Upper lobe of left lung (tissue), 4 donors: ENCODE results near the gene DYDC1.

ENCODE experiments used
- EP300 ChIP-seq, 4 donors: sonication (generic); formaldehyde crosslinking; IDR thresholded peaks; one replicate each; pipeline ENCODE4 v1.5.1; 2017; ENCODE audit warnings: antibody characterized with exemption in 4 of 4, control low read depth in 2 of 4
- POLR2A ChIP-seq, 4 donors: fragments of 450-650 bp; IDR thresholded peaks; one replicate each; pipeline ENCODE4 v1.5.1; 2016 to 2017; ENCODE audit warnings: antibody characterized with exemption in 4 of 4, mild to moderate bottlenecking in 2 of 4
- POLR2AphosphoS5 ChIP-seq, 2 donors: sonication (generic); formaldehyde crosslinking; IDR thresholded peaks; one replicate each; pipeline ENCODE4 v1.5.1; 2017; ENCODE audit warnings: antibody characterized with exemption in 2 of 2
- TF ChIP-seq, protein P1 (sequence below), 6 experiments: fragments of 450-650 bp in 4 of 6; fragments of 200-600 bp in 2 of 6; sonication (generic) in 2 of 6; IDR thresholded peaks; one replicate each; pipeline ENCODE4 v1.5.1; 2016 to 2019; ENCODE audit warnings: antibody characterized with exemption in 6 of 6

DNA sequence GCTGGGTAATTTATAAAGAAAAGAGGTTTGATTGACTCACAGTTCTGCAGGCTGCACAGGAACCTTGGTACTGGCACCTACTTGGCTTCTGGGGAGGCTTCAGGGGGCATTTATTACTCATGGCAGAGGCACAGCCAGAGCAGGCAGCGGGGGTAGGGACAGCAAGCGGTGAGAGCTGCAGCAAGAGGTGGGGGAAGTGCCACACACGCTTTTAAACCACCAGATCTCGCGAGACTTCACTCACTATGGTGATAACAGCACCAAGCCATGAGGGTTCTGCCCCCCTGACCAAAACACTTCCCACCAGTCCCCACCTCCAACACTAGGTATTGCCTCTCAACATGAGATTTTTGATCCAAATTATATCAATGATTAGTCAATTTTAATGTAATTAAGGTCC is 43.0 kb downstream of the DYDC1 start:
- TF ChIP-seq, protein P1, sequence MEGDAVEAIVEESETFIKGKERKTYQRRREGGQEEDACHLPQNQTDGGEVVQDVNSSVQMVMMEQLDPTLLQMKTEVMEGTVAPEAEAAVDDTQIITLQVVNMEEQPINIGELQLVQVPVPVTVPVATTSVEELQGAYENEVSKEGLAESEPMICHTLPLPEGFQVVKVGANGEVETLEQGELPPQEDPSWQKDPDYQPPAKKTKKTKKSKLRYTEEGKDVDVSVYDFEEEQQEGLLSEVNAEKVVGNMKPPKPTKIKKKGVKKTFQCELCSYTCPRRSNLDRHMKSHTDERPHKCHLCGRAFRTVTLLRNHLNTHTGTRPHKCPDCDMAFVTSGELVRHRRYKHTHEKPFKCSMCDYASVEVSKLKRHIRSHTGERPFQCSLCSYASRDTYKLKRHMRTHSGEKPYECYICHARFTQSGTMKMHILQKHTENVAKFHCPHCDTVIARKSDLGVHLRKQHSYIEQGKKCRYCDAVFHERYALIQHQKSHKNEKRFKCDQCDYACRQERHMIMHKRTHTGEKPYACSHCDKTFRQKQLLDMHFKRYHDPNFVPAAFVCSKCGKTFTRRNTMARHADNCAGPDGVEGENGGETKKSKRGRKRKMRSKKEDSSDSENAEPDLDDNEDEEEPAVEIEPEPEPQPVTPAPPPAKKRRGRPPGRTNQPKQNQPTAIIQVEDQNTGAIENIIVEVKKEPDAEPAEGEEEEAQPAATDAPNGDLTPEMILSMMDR (IDR thresholded peaks at IDR 0.05): no peak
- TF ChIP-seq POLR2A (IDR thresholded peaks at IDR 0.05) (no peak), POLR2AphosphoS5 (IDR thresholded peaks at IDR 0.05) (no peak), EP300 (IDR thresholded peaks at IDR 0.05) (no peak)
